GM18867 (cell line): ENCODE data around the gene UFC1.
A peak's percentile ranks its signal among the peaks of the same experiment; 100 is the strongest.

Experiments used
- ATAC-seq: cut with Tn5 transposase; IDR thresholded peaks from one replicate; pipeline ENCODE4 v1.9.1; 2021; ENCODE audit warnings: mild to moderate bottlenecking, moderate library complexity; ENCODE audit not compliant: unreplicated experiment

The UFC1 gene

GRCh38 chr1:161133220-161133740 is 20.5 kb upstream of the UFC1 start:
- no peak for ATAC-seq

- no peak for ATAC-seq
These were observed 15.9 kb upstream of the UFC1 start for GRCh38 chr1:161137881-161138280.

GRCh38 chr1:161138431-161138830 is 15.3 kb upstream of the UFC1 start:
- no peak for ATAC-seq

- ATAC-seq: no peak
These were observed 14.0 kb upstream of the UFC1 start for GRCh38 chr1:161139766-161140165.

GRCh38 chr1:161140755-161141400 is 12.9 kb upstream of the UFC1 start:
- ATAC-seq: no peak

GRCh38 chr1:161145832-161146231 is 7.9 kb upstream of the UFC1 start:
- ATAC-seq: no peak

- no peak for ATAC-seq
These were observed 602 bp upstream of the UFC1 start for GRCh38 chr1:161153176-161153575.

- no peak for ATAC-seq
These were observed 4.1 kb downstream of the UFC1 start for GRCh38 chr1:161157867-161158266.

- ATAC-seq: peak; percentile 7
These were observed 4.7 kb downstream of the UFC1 start for GRCh38 chr1:161158316-161159010.

GRCh38 chr1:161159087-161159912 is 5.5 kb downstream of the UFC1 start, which contains the start of gene USP21:
Gene USP21, plus strand, starts transcription at chr1:161159500. Its CDS starts 1,141 bp downstream, at chr1:161160641.
- ATAC-seq: peak; percentile 74

- ATAC-seq: no peak
These were observed 6.1 kb downstream of the UFC1 start for GRCh38 chr1:161159913-161160243.

GRCh38 chr1:161160671-161161145 is 6.9 kb downstream of the UFC1 start:
- ATAC-seq: no peak

GRCh38 chr1:161161652-161162051 is 7.9 kb downstream of the UFC1 start:
- no peak for ATAC-seq

GRCh38 chr1:161162052-161162451 is 8.3 kb downstream of the UFC1 start:
- ATAC-seq: no peak

- no peak for ATAC-seq
These were observed 9.0 kb downstream of the UFC1 start for GRCh38 chr1:161162806-161163205.

- ATAC-seq: no peak
These were observed 10.0 kb downstream of the UFC1 start for GRCh38 chr1:161163793-161164192.

- no peak for ATAC-seq
These were observed 11.3 kb downstream of the UFC1 start for GRCh38 chr1:161164901-161165610.

GRCh38 chr1:161165742-161166668 is 12.2 kb downstream of the UFC1 start, which contains the start of gene PPOX:
Gene PPOX, plus strand, starts transcription at chr1:161166426. Its CDS starts 422 bp downstream, at chr1:161166848.
- ATAC-seq: peak; percentile 88

- no peak for ATAC-seq
These were observed 13.1 kb downstream of the UFC1 start for GRCh38 chr1:161166669-161167548.
